Activated naive CD8-positive, alpha-beta T cell treated with anti-CD3 and anti-CD28 coated beads, Interleukin-2, amount 50 U/mL, for 16 hours (primary cell): ENCODE measurements around the gene EMC6.
A peak's percentile ranks its signal among the peaks of the same experiment; 100 is the strongest.
"Not testable (repeated sequence)": the region's sequence is repeated elsewhere in the genome, so short reads cannot be mapped to it uniquely, and the experiment has no call there.

Source experiments
- DNase-seq: peaks from one replicate; pipeline ENCODE4 v3.0.0-alpha.2; 2020; ENCODE audit warnings: low read depth, low spot score

Gene EMC6

DNA sequence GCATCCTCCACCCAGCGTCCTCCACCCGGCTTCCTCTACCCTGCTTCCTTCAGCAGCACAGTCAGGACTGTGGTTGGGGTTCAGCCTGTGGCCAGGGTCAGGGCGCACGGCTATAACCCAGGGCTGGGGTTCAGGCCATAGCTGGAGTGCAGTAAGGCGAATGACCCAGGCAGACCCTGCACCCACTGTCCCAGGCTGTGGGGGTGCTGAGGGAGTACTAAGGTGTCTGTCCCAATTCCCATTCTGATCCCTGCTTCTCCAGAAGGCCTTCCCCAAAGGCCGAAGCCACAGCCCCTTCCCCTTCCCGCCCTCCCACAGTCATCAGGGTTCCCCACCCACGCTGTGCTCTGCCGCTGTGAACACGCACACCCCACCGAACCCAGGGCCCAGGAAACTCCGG is 12.4 kb downstream of the EMC6 start:
- no peak for DNase-seq

GRCh38 chr17:3681565-3681964 is 13.0 kb downstream of the EMC6 start:
- no peak for DNase-seq

- DNase-seq, result no peak
Observed at GRCh38 chr17:3682033-3682432, 13.4 kb downstream of the EMC6 start.

GRCh38 chr17:3683054-3683511 is 14.5 kb downstream of the EMC6 start:
- peak; percentile 27 for DNase-seq

DNA sequence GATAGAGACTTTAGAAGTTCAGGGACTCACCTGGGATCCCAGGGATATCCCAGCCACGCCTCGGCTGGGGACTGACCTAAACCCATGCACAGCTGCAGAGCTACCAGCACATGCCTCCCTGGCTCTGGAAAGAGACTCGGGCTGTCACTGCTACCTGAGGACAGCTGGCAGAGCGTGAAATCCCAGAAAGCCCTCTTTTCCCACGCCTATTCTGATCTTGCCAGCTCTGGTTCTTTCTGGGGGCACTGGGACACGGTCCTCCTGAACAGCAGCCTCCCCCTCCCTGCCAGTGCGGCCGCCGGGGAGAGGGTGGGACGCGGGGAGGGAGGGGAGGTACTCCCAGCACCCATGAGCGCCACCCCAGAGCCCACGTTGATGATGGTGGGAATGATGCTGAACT is 16.6 kb downstream of the EMC6 start:
- no peak for DNase-seq

DNA sequence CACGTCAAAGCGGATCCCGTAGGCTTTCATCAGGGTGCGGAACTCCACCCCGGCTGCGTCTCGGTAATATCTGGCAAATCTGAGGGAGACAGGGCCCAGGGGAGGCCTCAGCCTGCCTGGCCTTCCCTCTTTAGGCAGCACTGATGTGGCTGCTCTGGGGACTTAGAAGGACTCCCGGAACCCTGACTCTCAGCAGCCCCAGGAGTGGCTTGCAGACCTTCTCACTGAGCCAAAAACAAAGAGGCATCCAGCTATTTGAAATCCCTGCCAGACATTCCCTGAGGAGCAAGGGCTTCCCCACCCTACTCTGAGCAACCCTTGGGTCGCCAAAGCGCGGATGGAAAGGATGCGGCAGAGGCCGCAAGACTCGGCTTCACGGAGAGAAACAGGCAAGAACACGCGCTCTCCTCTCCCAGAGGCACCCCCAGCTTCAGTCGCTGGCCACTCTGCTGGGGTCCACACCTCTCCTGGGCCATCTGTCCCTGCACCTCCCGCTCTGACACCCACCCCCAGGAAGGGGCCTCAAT is 19.5 kb downstream of the EMC6 start:
- no peak for DNase-seq

DNA sequence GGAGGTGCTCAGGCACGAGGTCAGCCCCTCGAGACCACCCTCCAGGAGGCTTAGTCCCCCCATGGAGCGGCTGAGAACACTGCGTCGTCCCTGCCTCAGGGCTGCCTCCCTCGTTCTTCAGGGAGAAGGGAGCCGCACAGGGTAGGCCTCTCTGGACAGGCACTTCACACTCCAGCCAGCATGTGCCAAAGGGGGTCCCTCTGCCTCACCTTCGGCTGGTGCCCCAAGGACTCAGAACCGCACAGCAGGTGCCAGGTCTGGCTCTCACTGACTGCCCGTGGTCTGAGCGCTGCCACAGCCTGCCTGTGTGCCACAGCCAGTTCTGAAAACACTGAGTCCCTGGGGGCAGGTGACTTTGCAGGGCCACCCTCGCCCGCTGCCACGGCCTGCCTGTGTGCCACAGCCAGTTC is 20.2 kb downstream of the EMC6 start:
- DNase-seq, result no peak

GRCh38 chr17:3689262-3690093 is 20.9 kb downstream of the EMC6 start:
- DNase-seq, result no peak

DNA sequence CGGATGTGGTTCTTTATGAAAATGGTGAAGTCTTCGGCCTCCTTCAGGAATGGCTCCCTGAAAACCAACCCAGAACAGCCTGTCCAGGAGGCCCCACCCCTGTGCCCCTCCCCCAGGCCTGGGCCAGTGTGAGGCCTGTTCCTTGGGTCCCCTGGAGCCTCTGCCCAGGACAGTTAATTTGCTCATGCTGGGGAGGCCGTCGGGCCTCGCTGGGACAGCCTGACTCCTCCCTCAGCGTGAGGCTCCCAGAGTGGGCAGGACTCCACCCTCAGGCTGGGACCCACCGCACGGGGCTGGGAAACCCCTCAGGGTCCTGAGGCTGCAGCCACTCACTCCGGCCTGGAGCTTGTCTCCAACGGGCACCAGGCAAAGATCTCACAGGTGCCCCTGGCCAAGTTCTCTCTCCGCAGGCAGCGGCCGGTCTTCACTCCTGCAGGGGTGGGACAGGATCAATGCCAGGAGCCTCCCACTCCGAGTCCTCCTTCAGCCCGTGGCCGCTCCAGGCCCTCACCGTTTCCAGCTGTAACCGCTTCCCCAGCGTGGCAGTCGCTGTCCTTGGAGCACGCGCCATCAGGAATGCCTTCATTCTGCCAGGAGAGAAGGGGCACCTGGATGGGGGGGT is 21.6 kb downstream of the EMC6 start:
- DNase-seq, result no peak

GRCh38 chr17:3691617-3692067 is 23.0 kb downstream of the EMC6 start:
- DNase-seq, result no peak

DNA sequence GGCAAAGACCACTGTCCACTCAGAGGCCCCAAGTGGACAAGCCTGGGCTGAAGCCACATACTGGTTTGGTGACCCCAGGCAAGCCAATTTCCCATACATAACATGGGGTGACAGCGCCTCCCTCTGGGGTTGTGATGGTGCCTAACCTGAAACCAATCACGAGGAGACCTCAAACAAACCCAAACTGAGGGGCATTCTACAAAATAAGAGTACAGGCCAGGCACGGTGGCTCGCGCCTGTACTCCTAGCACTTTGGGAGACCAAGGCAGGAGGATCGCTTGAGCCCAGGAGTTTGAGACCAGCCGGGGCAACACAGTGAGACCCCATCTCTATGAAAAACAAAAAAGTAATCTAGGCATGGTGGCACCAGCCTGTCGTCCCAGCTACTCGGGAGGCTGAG is 23.7 kb downstream of the EMC6 start:
- no peak for DNase-seq

DNA sequence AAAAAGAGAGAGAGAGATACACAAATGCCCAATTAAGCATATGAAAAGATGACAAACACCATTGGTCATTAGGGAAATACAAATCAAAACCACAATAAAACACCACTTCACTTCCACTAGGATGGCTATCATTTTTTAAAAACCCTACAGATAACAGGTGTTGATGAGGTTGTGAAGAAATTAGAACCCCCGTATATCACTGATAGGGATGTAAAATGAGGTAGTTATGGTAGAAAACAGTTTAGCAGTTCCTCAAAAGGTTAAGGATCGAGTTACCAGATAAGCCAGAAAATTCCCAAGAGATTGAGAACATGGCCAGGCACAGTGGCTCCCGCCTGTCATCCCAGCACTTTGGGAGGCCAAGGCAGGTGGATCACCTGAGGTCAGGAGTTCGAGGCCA is 24.5 kb downstream of the EMC6 start:
- DNase-seq, result no peak

DNA sequence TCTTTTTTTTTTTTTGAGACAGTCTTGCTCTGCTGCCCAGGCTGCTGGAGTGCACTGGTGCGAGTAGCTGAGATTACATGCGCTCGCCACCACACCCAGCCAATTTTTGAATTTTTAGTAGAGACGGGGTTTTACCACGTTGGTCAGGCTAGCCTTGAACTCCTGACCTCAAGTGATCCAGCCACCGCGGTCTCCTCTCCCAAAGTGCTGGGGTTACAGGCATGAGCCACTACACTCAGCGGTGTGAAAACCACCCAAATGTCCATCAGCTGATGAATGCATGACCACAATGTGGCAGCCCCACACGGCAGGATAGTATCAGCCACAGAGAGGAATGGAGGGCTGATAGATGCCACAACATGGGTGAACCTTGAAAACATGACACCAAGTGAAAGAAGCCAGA is 25.2 kb downstream of the EMC6 start:
- DNase-seq, result no peak

DNA sequence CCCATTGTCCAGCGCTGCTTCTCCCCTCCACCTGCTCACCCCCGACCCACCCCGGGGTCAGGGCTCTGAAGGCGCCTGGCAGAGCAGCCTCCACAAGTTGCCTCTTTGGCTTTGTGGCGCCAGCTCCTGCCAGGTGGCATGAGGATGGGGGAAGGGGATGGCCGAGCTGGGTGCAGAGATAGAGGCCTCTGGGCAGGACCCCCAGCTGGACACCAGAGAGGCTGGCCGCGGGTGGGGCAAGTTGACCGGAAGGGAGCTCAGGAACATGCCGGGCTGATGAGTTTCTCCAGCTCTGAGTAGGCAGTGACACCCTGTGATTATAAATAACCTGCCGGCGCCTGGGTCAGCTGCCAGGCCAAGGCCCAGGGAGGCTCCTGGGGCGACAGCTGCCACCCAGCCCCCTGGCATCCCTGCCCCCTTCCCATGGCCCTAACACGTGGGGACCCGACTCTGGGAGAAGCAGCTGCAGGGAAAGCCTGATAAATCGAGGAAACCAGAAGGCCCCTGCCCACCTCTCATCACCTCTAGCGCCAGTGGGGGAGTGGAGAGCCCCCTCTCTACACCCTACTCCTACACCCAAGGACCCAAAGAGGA is 26.6 kb downstream of the EMC6 start:
- no peak for DNase-seq

- no peak for DNase-seq
Observed at GRCh38 chr17:3695723-3696411, 27.3 kb downstream of the EMC6 start, which contains the start of gene P2RX5. TSS of gene P2RX5 (minus strand) at chr17:3696155. CDS start at chr17:3696005, 150 bp downstream.

DNA sequence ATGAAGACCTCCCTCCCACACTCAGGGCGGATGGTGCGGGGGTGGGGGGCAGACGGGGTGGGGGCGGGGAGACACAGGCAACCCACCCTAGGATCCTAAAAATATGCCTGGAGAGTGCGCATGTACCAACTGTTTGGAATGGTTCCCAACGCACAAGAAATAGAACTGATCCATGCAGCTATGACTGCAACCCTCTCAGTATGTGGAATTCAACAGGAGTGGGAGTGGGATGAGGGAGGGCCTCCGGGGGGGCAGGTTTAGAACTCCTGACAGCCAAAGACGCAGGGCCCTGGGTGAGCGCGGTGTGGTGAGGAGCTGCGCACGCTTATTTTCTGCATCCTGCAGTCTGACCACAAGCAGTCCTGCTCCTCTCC is 28.5 kb downstream of the EMC6 start:
- no peak for DNase-seq

GRCh38 chr17:3698139-3698538 is 29.5 kb downstream of the EMC6 start:
- no peak for DNase-seq

- DNase-seq, result no peak
Observed at GRCh38 chr17:3699951-3700350, 31.3 kb downstream of the EMC6 start.

DNA sequence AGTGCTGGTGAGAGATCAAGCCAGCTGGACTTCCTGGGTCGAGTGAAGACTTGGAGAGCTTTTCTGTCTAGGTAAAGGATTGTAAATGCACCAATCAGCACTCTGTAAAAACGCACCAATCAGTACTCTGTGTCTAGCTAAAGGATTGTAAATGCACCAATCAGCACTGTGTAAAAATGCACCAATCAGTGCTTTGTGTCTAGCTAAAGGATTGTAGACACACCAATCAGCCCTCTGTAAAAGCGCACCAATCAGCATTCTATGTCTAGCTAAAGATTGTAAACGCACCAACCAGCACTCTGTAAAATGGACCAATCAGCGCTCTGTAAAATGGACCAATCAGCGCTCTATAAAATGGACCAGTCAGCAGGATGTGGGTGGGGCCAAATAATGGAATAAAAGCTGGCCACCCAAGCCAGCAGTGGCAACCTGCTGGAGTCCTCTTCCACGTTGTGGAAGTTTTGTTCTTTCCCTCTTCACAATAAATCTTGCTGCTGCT is 33.5 kb downstream of the EMC6 start:
- DNase-seq, result not testable (repeated sequence)

DNA sequence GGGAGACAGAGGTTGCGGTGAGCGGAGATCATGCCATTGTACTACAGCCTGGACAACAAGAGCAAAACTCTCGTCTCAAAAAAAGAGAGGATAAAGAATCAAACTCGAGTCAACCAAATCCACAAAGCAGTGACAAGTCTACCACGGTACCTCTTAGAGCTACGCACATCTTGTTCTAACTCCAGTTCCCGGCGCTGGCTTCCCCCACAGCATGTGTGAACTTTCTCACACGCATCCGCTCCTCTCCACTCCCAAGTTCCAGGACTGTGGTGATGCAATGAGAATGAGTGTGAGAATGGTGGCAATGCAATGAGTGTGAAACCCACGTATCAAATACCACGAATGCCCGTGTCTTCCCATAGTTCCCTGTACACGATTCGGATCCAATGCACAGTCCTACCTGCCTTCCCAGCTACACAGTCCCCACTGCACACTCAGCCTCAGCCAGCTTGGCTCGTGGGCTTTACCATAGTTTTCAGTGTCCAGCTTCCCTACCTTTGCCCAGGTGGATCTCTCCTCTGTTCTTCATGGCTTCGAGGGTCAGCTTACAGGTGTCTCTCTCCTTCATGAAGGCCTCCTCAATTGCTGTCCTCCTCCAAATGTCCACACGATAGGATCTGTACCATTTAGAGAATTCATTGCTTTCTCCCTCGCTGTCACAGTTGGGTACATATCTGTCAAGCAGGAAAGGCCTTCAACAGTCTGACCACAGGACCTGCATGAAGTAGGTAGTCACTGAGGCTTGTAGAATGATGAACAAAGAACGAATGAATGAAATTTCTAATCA is 36.5 kb downstream of the EMC6 start:
- no peak for DNase-seq

- not testable (repeated sequence) for DNase-seq
Observed at GRCh38 chr17:3705718-3705984, 37.0 kb downstream of the EMC6 start.
